ENCODE measurements around the gene KRT12. TPM values are rescaled to one million over a fixed set of nuclear protein-coding genes. Genes with fewer than 3 reads are reported as not detected.

Gene KRT12
- total RNA-seq (2022; extraction: Qiagen RNA extraction; ENCODE audit: low read depth): not detected in 5 replicates

DNA sequence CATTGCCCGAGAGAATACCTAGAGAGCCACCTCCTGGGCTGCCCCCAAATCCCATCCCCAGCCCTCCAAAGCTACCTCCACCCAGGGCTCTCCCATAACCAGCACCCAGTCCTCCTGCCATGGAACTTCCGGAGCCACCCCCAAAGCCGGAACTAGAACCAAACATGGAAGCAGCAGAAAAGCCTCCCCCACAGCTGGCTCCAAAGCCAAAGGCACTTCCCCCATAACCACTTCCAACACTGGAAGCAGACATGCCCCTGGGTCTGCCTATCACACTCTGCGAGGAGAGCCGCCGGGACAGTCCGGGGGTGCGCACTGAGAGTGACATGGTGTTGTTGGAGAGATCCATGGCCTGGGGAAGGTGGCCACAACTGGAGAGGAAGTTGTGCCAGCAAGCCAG lies at the start of gene KRT12:
KRT12 (minus strand) TSS at position 386 of the 400 bp plus-strand sequence; CDS start at position 349, 37 bp downstream.

DNA sequence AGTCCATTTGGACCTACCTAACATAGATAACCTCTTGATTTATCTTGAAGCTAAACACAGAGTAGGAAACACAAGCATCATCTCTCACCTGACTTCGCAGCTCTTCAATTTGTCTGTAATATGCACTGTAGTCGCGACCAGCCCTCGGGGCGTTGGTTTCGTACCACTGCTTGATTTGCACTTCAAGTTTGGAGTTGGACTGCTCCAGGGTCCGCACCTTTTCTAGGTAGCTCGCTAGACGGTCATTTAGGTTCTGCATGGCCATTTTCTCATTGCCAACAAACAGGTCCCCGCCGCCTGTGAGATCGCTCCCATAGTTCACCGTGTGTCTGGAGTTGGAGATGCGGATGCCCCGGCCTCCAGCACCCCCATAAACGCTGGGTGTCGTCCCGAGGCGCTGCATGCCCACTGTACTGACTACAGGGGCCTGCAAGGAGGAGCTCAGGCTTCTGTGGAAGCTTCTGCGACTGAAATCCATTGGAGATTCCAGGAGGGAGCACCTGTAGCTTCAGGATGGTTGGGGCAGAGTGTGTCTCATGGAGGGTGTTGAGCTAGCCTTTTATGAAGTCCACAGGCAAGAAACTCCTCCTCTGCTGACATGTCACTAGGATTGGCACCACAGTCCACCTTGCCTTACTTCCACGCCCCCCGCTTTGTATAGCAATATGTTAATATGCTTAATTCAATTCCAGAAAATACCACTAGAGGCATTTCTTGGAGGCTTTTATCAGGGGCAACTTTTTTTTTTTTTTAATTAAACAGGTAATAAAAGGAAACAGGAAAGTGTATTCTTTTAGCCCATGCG lies 17.9 kb upstream of the KRT12 start, which contains the start of gene KRT20:
KRT20 (minus strand) TSS at position 535 of the 805 bp plus-strand sequence; CDS start at position 478, 57 bp downstream.

DNA sequence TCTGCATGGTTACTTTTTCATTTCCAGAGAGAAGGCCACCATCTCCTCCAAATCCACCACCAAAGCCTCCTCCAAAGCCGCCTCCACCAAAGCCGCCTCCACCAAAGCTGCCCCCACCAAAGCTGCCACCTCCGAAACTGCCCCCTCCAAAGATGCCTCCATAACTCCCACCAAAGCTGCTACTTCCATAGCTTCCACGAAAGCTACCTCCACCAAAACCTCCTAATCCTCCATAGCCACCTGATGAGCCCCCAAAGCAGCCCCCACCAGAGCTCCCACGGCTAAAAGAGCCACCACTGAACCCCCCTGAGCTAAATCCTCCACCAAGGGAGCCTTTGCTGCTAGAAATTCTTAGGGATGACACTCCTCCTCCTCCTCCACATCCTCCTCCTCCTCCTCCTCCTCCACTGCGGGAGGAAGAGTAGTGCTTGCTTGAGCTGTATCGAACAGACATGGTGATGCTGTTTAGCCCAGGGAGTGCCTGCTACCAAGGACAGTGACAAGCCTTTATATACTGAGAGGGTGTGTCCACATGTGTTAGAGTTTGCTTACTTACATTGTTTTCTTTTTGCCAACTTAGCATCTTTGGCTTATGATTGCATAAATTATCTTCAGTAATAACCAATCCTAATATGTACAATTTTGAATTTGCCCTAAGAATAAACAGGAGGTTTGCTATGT lies 44.8 kb downstream of the KRT12 start, which contains the start of gene KRT10:
KRT10 (minus strand) TSS at position 483 of the 681 bp plus-strand sequence; CDS start at position 454, 29 bp downstream.

Other genes starting within 250 kb of the KRT12 start
- 105 to 119 TPM (median 113 TPM) in 5 replicates for gene SMARCE1, start 219.4 kb downstream of the KRT12 start, total RNA-seq (2022; extraction: Qiagen RNA extraction; ENCODE audit: low read depth)
- 0.41 to 1.1 TPM (median 0.59 TPM) in 5 replicates for gene KRT222, start 202.0 kb downstream of the KRT12 start, total RNA-seq (2022; extraction: Qiagen RNA extraction; ENCODE audit: low read depth)
- not detected in 5 replicates for gene KRT24, start 163.5 kb downstream of the KRT12 start, total RNA-seq (2022; extraction: Qiagen RNA extraction; ENCODE audit: low read depth)
- gene KRT25, start 111.9 kb downstream of the KRT12 start, total RNA-seq (2022; extraction: Qiagen RNA extraction; ENCODE audit: low read depth): not detected in 5 replicates
- gene KRT26, start 95.0 kb downstream of the KRT12 start, total RNA-seq (2022; extraction: Qiagen RNA extraction; ENCODE audit: low read depth): not detected in 5 replicates
- not detected in 5 replicates for gene KRT27, start 84.7 kb downstream of the KRT12 start, total RNA-seq (2022; extraction: Qiagen RNA extraction; ENCODE audit: low read depth)
- gene KRT28, start 67.3 kb downstream of the KRT12 start, total RNA-seq (2022; extraction: Qiagen RNA extraction; ENCODE audit: low read depth): not detected in 5 replicates
- 99.6 to 118 TPM (median 105 TPM) in 5 replicates for gene KRT10, start 44.6 kb downstream of the KRT12 start, total RNA-seq (2022; extraction: Qiagen RNA extraction; ENCODE audit: low read depth)
- gene KRT20, start 18.0 kb upstream of the KRT12 start, total RNA-seq (2022; extraction: Qiagen RNA extraction; ENCODE audit: low read depth): 0.18 to 0.61 TPM (median 0.31 TPM) in 5 replicates
- 0.08 to 0.31 TPM (median 0.18 TPM) in 3 of 5 replicates, not detected in the others for gene KRT23, start 70.4 kb upstream of the KRT12 start, total RNA-seq (2022; extraction: Qiagen RNA extraction; ENCODE audit: low read depth)
- not detected in 5 replicates for gene KRT39, start 99.7 kb upstream of the KRT12 start, total RNA-seq (2022; extraction: Qiagen RNA extraction; ENCODE audit: low read depth)
- not detected in 5 replicates for gene KRT40, start 117.1 kb upstream of the KRT12 start, total RNA-seq (2022; extraction: Qiagen RNA extraction; ENCODE audit: low read depth)
- gene KRTAP3-3, start 126.9 kb upstream of the KRT12 start, total RNA-seq (2022; extraction: Qiagen RNA extraction; ENCODE audit: low read depth): not detected in 5 replicates
- gene KRTAP3-2, start 132.7 kb upstream of the KRT12 start, total RNA-seq (2022; extraction: Qiagen RNA extraction; ENCODE audit: low read depth): not detected in 5 replicates
- gene KRTAP3-1, start 141.9 kb upstream of the KRT12 start, total RNA-seq (2022; extraction: Qiagen RNA extraction; ENCODE audit: low read depth): not detected in 5 replicates
- gene KRTAP1-5, start 160.0 kb upstream of the KRT12 start, total RNA-seq (2022; extraction: Qiagen RNA extraction; ENCODE audit: low read depth): not detected in 5 replicates
- gene KRTAP1-4, start 163.0 kb upstream of the KRT12 start, total RNA-seq (2022; extraction: Qiagen RNA extraction; ENCODE audit: low read depth): not detected in 5 replicates
- not detected in 5 replicates for gene KRTAP1-3, start 167.7 kb upstream of the KRT12 start, total RNA-seq (2022; extraction: Qiagen RNA extraction; ENCODE audit: low read depth)
- not detected in 5 replicates for gene KRTAP1-1, start 174.2 kb upstream of the KRT12 start, total RNA-seq (2022; extraction: Qiagen RNA extraction; ENCODE audit: low read depth)
- not detected in 5 replicates for gene KRTAP2-1, start 180.1 kb upstream of the KRT12 start, total RNA-seq (2022; extraction: Qiagen RNA extraction; ENCODE audit: low read depth)
- not detected in 5 replicates for gene KRTAP2-2, start 188.0 kb upstream of the KRT12 start, total RNA-seq (2022; extraction: Qiagen RNA extraction; ENCODE audit: low read depth)
- gene KRTAP2-3, start 192.9 kb upstream of the KRT12 start, total RNA-seq (2022; extraction: Qiagen RNA extraction; ENCODE audit: low read depth): not detected in 5 replicates
- not detected in 5 replicates for gene KRTAP2-4, start 198.7 kb upstream of the KRT12 start, total RNA-seq (2022; extraction: Qiagen RNA extraction; ENCODE audit: low read depth)
- gene KRTAP4-7, start 216.9 kb upstream of the KRT12 start, total RNA-seq (2022; extraction: Qiagen RNA extraction; ENCODE audit: low read depth): not detected in 5 replicates
- not detected in 5 replicates for gene KRTAP4-8, start 230.9 kb upstream of the KRT12 start, total RNA-seq (2022; extraction: Qiagen RNA extraction; ENCODE audit: low read depth)
- not detected in 5 replicates for gene KRTAP4-16, start 235.0 kb upstream of the KRT12 start, total RNA-seq (2022; extraction: Qiagen RNA extraction; ENCODE audit: low read depth)
- gene KRTAP4-9, start 238.2 kb upstream of the KRT12 start, total RNA-seq (2022; extraction: Qiagen RNA extraction; ENCODE audit: low read depth): not detected in 5 replicates

Data from A549 treated with ZK216348 at 1 μM for 4 hours (cell line).